ENCODE results near the gene PEAR1. TPM values are rescaled to one million over a fixed set of nuclear protein-coding genes. Genes with fewer than 3 reads are reported as not detected.

Gene PEAR1
- total and polyA plus RNA-seq, 9 donors = 4.3 to 21.2 (median 13.4) TPM

- Histone ChIP-seq H3K27ac (no peak overlapping the region), H3K4me1 (ENCODE audit: insufficient read depth) (peaks cover 10% of the 10 kb centered on the region), H3K36me3 (no peaks in the 10 kb centered on the region), H3K4me3 (peak overlapping the region; percentile 11), H3K9me3 (no peaks in the 10 kb centered on the region), H3K27me3 (no peaks in the 10 kb centered on the region)
- WGBS, 3 donors = 9 to 16% (median 11%) methylated on average over 40 to 64 of the region's 64 CpGs
- TF ChIP-seq EP300 (IDR thresholded peaks at IDR 0.05) = no peak
- no peak for TF ChIP-seq POLR2A (IDR thresholded peaks at IDR 0.05)
- TF ChIP-seq CTCF (IDR thresholded peaks at IDR 0.05) = peak in 2 of 3 donors; percentile 40 to 60
- DNase-seq = peak; percentile 49 to 75 (median 61)
- intact Hi-C loops (cut with DNase I) = no loop called here
Observed at GRCh38 chr1:156927215-156928042, 33.9 kb downstream of the PEAR1 start.

GRCh38 chr1:156928043-156928602 is 34.6 kb downstream of the PEAR1 start:
- no peak for TF ChIP-seq POLR2A (IDR thresholded peaks at IDR 0.05)
- no peak for TF ChIP-seq EP300 (IDR thresholded peaks at IDR 0.05)
- no peak for TF ChIP-seq CTCF (IDR thresholded peaks at IDR 0.05)
- peaks cover 10% of the 10 kb centered on the region for H3K4me1 ChIP-seq (ENCODE audit: insufficient read depth)
- H3K9me3 ChIP-seq = no peaks in the 10 kb centered on the region
- H3K4me3 ChIP-seq = no peak overlapping the region
- H3K27ac ChIP-seq = no peak overlapping the region
- H3K27me3 ChIP-seq = no peaks in the 10 kb centered on the region
- intact Hi-C loops (cut with DNase I) = no loop called here
- no peaks in the 10 kb centered on the region for H3K36me3 ChIP-seq
- 2 to 5% (median 4%) methylated on average over 4 of the region's 4 CpGs for WGBS, 3 donors
- DNase-seq = no peak

GRCh38 chr1:156929596-156930238 is 36.2 kb downstream of the PEAR1 start:
- DNase-seq = peak in 1 of 5 donors; percentile 11
- Histone ChIP-seq H3K4me3 (no peak overlapping the region), H3K27ac (no peak overlapping the region), H3K27me3 (no peaks in the 10 kb centered on the region), H3K4me1 (ENCODE audit: insufficient read depth) (peaks cover 8% of the 10 kb centered on the region), H3K9me3 (no peaks in the 10 kb centered on the region), H3K36me3 (no peaks in the 10 kb centered on the region)
- intact Hi-C loops (cut with DNase I) = no loop called here
- TF ChIP-seq POLR2A (IDR thresholded peaks at IDR 0.05) (no peak), EP300 (IDR thresholded peaks at IDR 0.05) (no peak), CTCF (IDR thresholded peaks at IDR 0.05) (no peak)
- 50 to 57% (median 56%) methylated on average over 6 of the region's 6 CpGs for WGBS, 3 donors

GRCh38 chr1:156930483-156930882 is 37.0 kb downstream of the PEAR1 start:
- Histone ChIP-seq H3K27ac (no peak overlapping the region), H3K27me3 (no peaks in the 10 kb centered on the region), H3K36me3 (no peaks in the 10 kb centered on the region), H3K4me3 (no peak overlapping the region), H3K4me1 (ENCODE audit: insufficient read depth) (peaks cover 8% of the 10 kb centered on the region), H3K9me3 (no peaks in the 10 kb centered on the region)
- intact Hi-C loops (cut with DNase I) = no loop called here
- DNase-seq = no peak
- 34 to 47% (median 38%) methylated on average over 4 of the region's 4 CpGs for WGBS, 3 donors
- TF ChIP-seq POLR2A (IDR thresholded peaks at IDR 0.05) = no peak

Measured in ovary (tissue), 9 donors.